ENCODE data around the gene TLR9.

- TF ChIP-seq, protein P1, sequence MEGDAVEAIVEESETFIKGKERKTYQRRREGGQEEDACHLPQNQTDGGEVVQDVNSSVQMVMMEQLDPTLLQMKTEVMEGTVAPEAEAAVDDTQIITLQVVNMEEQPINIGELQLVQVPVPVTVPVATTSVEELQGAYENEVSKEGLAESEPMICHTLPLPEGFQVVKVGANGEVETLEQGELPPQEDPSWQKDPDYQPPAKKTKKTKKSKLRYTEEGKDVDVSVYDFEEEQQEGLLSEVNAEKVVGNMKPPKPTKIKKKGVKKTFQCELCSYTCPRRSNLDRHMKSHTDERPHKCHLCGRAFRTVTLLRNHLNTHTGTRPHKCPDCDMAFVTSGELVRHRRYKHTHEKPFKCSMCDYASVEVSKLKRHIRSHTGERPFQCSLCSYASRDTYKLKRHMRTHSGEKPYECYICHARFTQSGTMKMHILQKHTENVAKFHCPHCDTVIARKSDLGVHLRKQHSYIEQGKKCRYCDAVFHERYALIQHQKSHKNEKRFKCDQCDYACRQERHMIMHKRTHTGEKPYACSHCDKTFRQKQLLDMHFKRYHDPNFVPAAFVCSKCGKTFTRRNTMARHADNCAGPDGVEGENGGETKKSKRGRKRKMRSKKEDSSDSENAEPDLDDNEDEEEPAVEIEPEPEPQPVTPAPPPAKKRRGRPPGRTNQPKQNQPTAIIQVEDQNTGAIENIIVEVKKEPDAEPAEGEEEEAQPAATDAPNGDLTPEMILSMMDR (conservative IDR thresholded peaks at IDR 0.05 in 1 of 2, IDR thresholded peaks at IDR 0.05 in 1 of 2; ENCODE audit: low read depth in 1 of 2, low read length in 2 of 2), result no peak
- no peak for TF ChIP-seq EZH2 (IDR thresholded peaks at IDR 0.05; ENCODE audit: low read length, missing control alignments)
Measured at GRCh38 chr3:52238193-52238760, 12.8 kb upstream of the TLR9 start.

Data from fibroblast of lung (primary cell).